Osteocyte (in vitro differentiated cells): ENCODE results near the gene DDO. TPM values are rescaled to one million over a fixed set of nuclear protein-coding genes. Genes with fewer than 3 reads are reported as not detected.

ENCODE experiments used
- DNase-seq: peaks from one replicate; pipeline ENCODE4 v3.0.0; 2021; ENCODE audit warnings: mixed read lengths; ENCODE audit not compliant: unreplicated experiment; ENCODE audit errors: extremely low spot score
- H3K27ac Mint-ChIP-seq: one replicate; pipeline ENCODE4 v1.8.0; 2021; ENCODE audit warnings: mild to moderate bottlenecking, mixed read lengths; ENCODE audit not compliant: unreplicated experiment
- H3K27me3 Mint-ChIP-seq: one replicate; pipeline ENCODE4 v1.8.0; 2021; ENCODE audit warnings: mixed read lengths; ENCODE audit not compliant: unreplicated experiment
- H3K36me3 Mint-ChIP-seq: one replicate; pipeline ENCODE4 v1.8.0; 2021; ENCODE audit warnings: mixed read lengths; ENCODE audit not compliant: unreplicated experiment
- H3K4me1 Mint-ChIP-seq: one replicate; pipeline ENCODE4 v1.8.0; 2021; ENCODE audit warnings: mixed read lengths; ENCODE audit not compliant: unreplicated experiment
- H3K4me3 Mint-ChIP-seq: one replicate; pipeline ENCODE4 v1.8.0; 2021; ENCODE audit warnings: mild to moderate bottlenecking, moderate library complexity, mixed read lengths; ENCODE audit not compliant: unreplicated experiment
- H3K9me3 Mint-ChIP-seq: one replicate; pipeline ENCODE4 v1.8.0; 2021; ENCODE audit warnings: mixed read lengths; ENCODE audit not compliant: unreplicated experiment
- CTCF ChIP-seq: fragments of 200-600 bp; sonication (generic); IDR thresholded peaks from 2 replicates; pipeline ENCODE4 v1.5.0; 2021; ENCODE audit warnings: antibody characterized with exemption, mild to moderate bottlenecking, moderate library complexity
- long read RNA-seq: library from polyadenylated mRNA; unstranded; transcript quantifications from one replicate; pipeline ENCODE4 v2.0.0, GENCODE V29; 2021
- total RNA-seq: library from RNA; stranded (reverse); gene quantifications from 2 replicates; pipeline ENCODE4 v1.2.1, GENCODE V29; 2021

Gene DDO
- total RNA-seq: not detected in 2 replicates
- long read RNA-seq: 0 reads

- peak; percentile 71 for DNase-seq
- Mint-ChIP-seq H3K27me3 (peaks cover 21% of the 10 kb centered on the region), H3K4me3 (no peak within 1 kb of the TSS), H3K4me1 (no peaks in the 10 kb centered on the region), H3K9me3 (no peaks in the 10 kb centered on the region), H3K27ac (no peak within 1 kb of the TSS), H3K36me3 (no peaks in the 10 kb centered on the region)
- no peak for TF ChIP-seq CTCF
Measured at GRCh38 chr6:110415086-110415916, at the start of gene DDO. Gene DDO (minus strand): TSS chr6:110415575. CDS start chr6:110413462, 2,113 bp downstream.

GRCh38 chr6:110462884-110463481, 47.6 kb upstream of the DDO start:
- H3K27me3 Mint-ChIP-seq: peaks cover 30% of the 10 kb centered on the region

GRCh38 chr6:110461376-110461775, 46.0 kb upstream of the DDO start:
- Mint-ChIP-seq H3K27me3 (peaks cover 25% of the 10 kb centered on the region), H3K9me3 (peaks cover 22% of the 10 kb centered on the region), H3K4me1 (no peaks in the 10 kb centered on the region), H3K27ac (no peak overlapping the region), H3K36me3 (no peaks in the 10 kb centered on the region), H3K4me3 (no peak overlapping the region)
- TF ChIP-seq CTCF: no peak
- no peak for DNase-seq

More at GRCh38 chr6:110462884-110463481, 47.6 kb upstream of the DDO start:
- no peak for DNase-seq
- peaks cover 22% of the 10 kb centered on the region for H3K9me3 Mint-ChIP-seq
- H3K36me3 Mint-ChIP-seq: no peaks in the 10 kb centered on the region
- no peak overlapping the region for H3K27ac Mint-ChIP-seq
- no peaks in the 10 kb centered on the region for H3K4me1 Mint-ChIP-seq
- no peak overlapping the region for H3K4me3 Mint-ChIP-seq
- TF ChIP-seq CTCF: no peak

- no peak for TF ChIP-seq CTCF
- no peak overlapping the region for H3K27ac Mint-ChIP-seq
- H3K27me3 Mint-ChIP-seq: peaks cover 11% of the 10 kb centered on the region
- no peaks in the 10 kb centered on the region for H3K4me1 Mint-ChIP-seq
- H3K4me3 Mint-ChIP-seq: no peak overlapping the region
- no peaks in the 10 kb centered on the region for H3K36me3 Mint-ChIP-seq
- no peak for DNase-seq
- peaks cover 22% of the 10 kb centered on the region for H3K9me3 Mint-ChIP-seq
Measured at GRCh38 chr6:110459137-110459536, 43.8 kb upstream of the DDO start.

- H3K4me1 Mint-ChIP-seq: no peaks in the 10 kb centered on the region
- TF ChIP-seq CTCF: no peak
Measured at GRCh38 chr6:110458476-110458875, 43.1 kb upstream of the DDO start.

More at GRCh38 chr6:110458476-110458875, 43.1 kb upstream of the DDO start:
- Mint-ChIP-seq H3K36me3 (no peaks in the 10 kb centered on the region), H3K9me3 (peaks cover 18% of the 10 kb centered on the region), H3K4me3 (no peak overlapping the region), H3K27ac (no peak overlapping the region), H3K27me3 (peaks cover 10% of the 10 kb centered on the region)
- no peak for DNase-seq
